Neuronal stem cell (in vitro differentiated cells): ENCODE results near the gene SLC16A9.

ENCODE experiments used
- DNase-seq: peaks from one replicate; pipeline ENCODE4 v3.0.0-alpha.2; 2013; ENCODE audit warnings: low spot score
- H2AFZ ChIP-seq: one replicate; pipeline ENCODE4 v1.6.1; 2013; ENCODE audit warnings: mild to moderate bottlenecking, low read length, inconsistent platforms
- H2AK5ac ChIP-seq: 2 replicates; pipeline ENCODE4 v1.6.1; 2013; ENCODE audit warnings: low read depth, mild to moderate bottlenecking, inconsistent platforms, low read length, moderate library complexity, mixed read lengths
- H2BK120ac ChIP-seq: 2 replicates; pipeline ENCODE4 v1.6.1; 2013; ENCODE audit warnings: low read depth, mild to moderate bottlenecking, inconsistent platforms, low read length, moderate library complexity, mixed read lengths
- H2BK12ac ChIP-seq: one replicate; pipeline ENCODE4 v1.6.1; 2013; ENCODE audit warnings: low read length, inconsistent platforms
- H2BK15ac ChIP-seq: 2 replicates; pipeline ENCODE4 v1.6.1; 2013; ENCODE audit warnings: mild to moderate bottlenecking, low read length, inconsistent platforms, mixed read lengths
- H2BK5ac ChIP-seq: one replicate; pipeline ENCODE4 v1.6.1; 2013; ENCODE audit warnings: inconsistent platforms, mild to moderate bottlenecking, low read length, moderate library complexity
- H3K14ac ChIP-seq: one replicate; pipeline ENCODE4 v1.6.1; 2013; ENCODE audit warnings: low read length, inconsistent platforms
- H3K18ac ChIP-seq: 2 replicates; pipeline ENCODE4 v1.6.1; 2013; ENCODE audit warnings: low read length, inconsistent platforms
- H3K23ac ChIP-seq: 2 replicates; pipeline ENCODE4 v1.6.1; 2013; ENCODE audit warnings: low read depth, mild to moderate bottlenecking, mixed read lengths, low read length, inconsistent platforms; ENCODE audit not compliant: poor library complexity
- H3K27ac ChIP-seq: replicated peaks from 3 replicates; pipeline ENCODE4 v1.5.1; 2013; ENCODE audit warnings: low read length, inconsistent platforms
- H3K27me3 ChIP-seq, 3 experiments: 2 replicates each; pipeline ENCODE4 v1.6.1; 2013; ENCODE audit warnings: low read length in 3 of 3, mild to moderate bottlenecking in 2 of 3, inconsistent platforms in 1 of 3, low read depth in 1 of 3, mixed read lengths in 1 of 3, moderate library complexity in 1 of 3; ENCODE audit not compliant: control insufficient read depth in 3 of 3, insufficient read depth in 3 of 3
- H3K36me3 ChIP-seq, 2 donors: replicated peaks in 1 of 2; 2 replicates each; pipeline ENCODE4 v1.6.1; 2013; ENCODE audit warnings: low read length in 2 of 2; ENCODE audit not compliant: control insufficient read depth in 2 of 2, insufficient read depth in 2 of 2
- H3K4ac ChIP-seq: 2 replicates; pipeline ENCODE4 v1.6.1; 2013; ENCODE audit warnings: inconsistent platforms, mild to moderate bottlenecking, low read length, moderate library complexity
- H3K4me1 ChIP-seq, 2 donors: 1 replicate in 1 of 2; 2 replicates in 1 of 2; pipeline ENCODE4 v1.6.1; 2013; ENCODE audit warnings: low read length in 2 of 2, low read depth in 1 of 2; ENCODE audit not compliant: control insufficient read depth in 2 of 2, insufficient read depth in 1 of 2
- H3K4me2 ChIP-seq: one replicate; pipeline ENCODE4 v1.6.1; 2013; ENCODE audit warnings: mild to moderate bottlenecking, low read length, inconsistent platforms; ENCODE audit not compliant: insufficient read depth, poor library complexity, severe bottlenecking
- H3K4me3 ChIP-seq, 2 donors: 2 replicates each; pipeline ENCODE4 v1.5.1; 2013; ENCODE audit warnings: low read length in 2 of 2, mild to moderate bottlenecking in 2 of 2, inconsistent platforms in 1 of 2, moderate library complexity in 1 of 2
- H3K79me1 ChIP-seq: one replicate; pipeline ENCODE4 v1.6.1; 2013; ENCODE audit warnings: low read depth, mild to moderate bottlenecking, inconsistent platforms, low read length, moderate library complexity
- H3K9ac ChIP-seq: one replicate; pipeline ENCODE4 v1.6.1; 2013; ENCODE audit warnings: mild to moderate bottlenecking, low read depth, low read length, inconsistent platforms; ENCODE audit not compliant: poor library complexity
- H3K9me3 ChIP-seq, 2 donors: replicated peaks in 1 of 2; 2 replicates each; pipeline versions ENCODE3 to v1.6.1; 2013; ENCODE audit warnings: low read length in 2 of 2, mild to moderate bottlenecking in 2 of 2, inconsistent platforms in 1 of 2, low read depth in 1 of 2, mixed read lengths in 1 of 2, moderate library complexity in 1 of 2; ENCODE audit not compliant: control insufficient read depth in 2 of 2, insufficient read depth in 1 of 2
- H4K8ac ChIP-seq: one replicate; pipeline ENCODE4 v1.6.1; 2013; ENCODE audit warnings: low read depth, mild to moderate bottlenecking, inconsistent platforms, low read length, moderate library complexity
- H4K91ac ChIP-seq: one replicate; pipeline ENCODE4 v1.6.1; 2013; ENCODE audit warnings: low read length, low read depth, mild to moderate bottlenecking, inconsistent platforms; ENCODE audit not compliant: poor library complexity
- WGBS, 2 donors: extraction: QIAGEN DNeasy Blood & Tissue Kit; methylation state at CpG; one replicate each; pipeline ENCODE4 v1.1.7; 2013; ENCODE audit warnings: missing lambda C conversion rate in 2 of 2, mixed read lengths in 1 of 2; ENCODE audit not compliant: insufficient read length in 2 of 2, insufficient replicate concordance in 1 of 2; ENCODE audit errors: extremely low coverage in 2 of 2; 5-methylcytosine and 5-hydroxymethylcytosine counted together

SLC16A9 gene

GRCh38 chr10:59631237-59631636 lies 78.4 kb downstream of the SLC16A9 start:
- H2AK5ac ChIP-seq: no peak overlapping the region
- no peak overlapping the region for H3K4me3 ChIP-seq
- no peak overlapping the region for H3K4ac ChIP-seq
- H3K4me2 ChIP-seq: no peak overlapping the region
- no peak overlapping the region for H3K27ac ChIP-seq
- no peak overlapping the region for H2AFZ ChIP-seq
- H3K9me3 ChIP-seq: no peaks in the 10 kb centered on the region
- H2BK15ac ChIP-seq: no peak overlapping the region
- H3K4me1 ChIP-seq: peaks cover 2 to 10% of the 10 kb centered on the region in 2 donors
- no peak overlapping the region for H2BK5ac ChIP-seq
- no peaks in the 10 kb centered on the region for H3K36me3 ChIP-seq
- H3K18ac ChIP-seq: no peak overlapping the region
- H4K8ac ChIP-seq: no peak overlapping the region
- H4K91ac ChIP-seq: no peak overlapping the region
- H3K9ac ChIP-seq: no peak overlapping the region
- H3K27me3 ChIP-seq: no peaks in the 10 kb centered on the region
- no peak overlapping the region for H3K23ac ChIP-seq
- H2BK120ac ChIP-seq: no peak overlapping the region
- no peaks in the 10 kb centered on the region for H3K79me1 ChIP-seq
- no peak for DNase-seq
- H3K14ac ChIP-seq: no peak overlapping the region
- no peak overlapping the region for H2BK12ac ChIP-seq

- H3K14ac ChIP-seq: no peak overlapping the region
- H4K8ac ChIP-seq: no peak overlapping the region
- no peak overlapping the region for H2AFZ ChIP-seq
- H2AK5ac ChIP-seq: no peak overlapping the region
- H4K91ac ChIP-seq: no peak overlapping the region
- no peak overlapping the region for H3K4me3 ChIP-seq
- no peaks in the 10 kb centered on the region for H3K36me3 ChIP-seq
- no peak overlapping the region for H2BK120ac ChIP-seq
- H3K79me1 ChIP-seq: no peaks in the 10 kb centered on the region
- no peak overlapping the region for H3K23ac ChIP-seq
- no peaks in the 10 kb centered on the region for H3K9me3 ChIP-seq
- no peak overlapping the region for H2BK12ac ChIP-seq
- WGBS, 2 donors: no CpG with 5 or more reads among the region's 4 CpGs
- no peak overlapping the region for H3K4me2 ChIP-seq
- no peak overlapping the region for H2BK15ac ChIP-seq
- no peak overlapping the region for H2BK5ac ChIP-seq
- no peak for DNase-seq
- H3K4ac ChIP-seq: no peak overlapping the region
- H3K9ac ChIP-seq: no peak overlapping the region
- no peak overlapping the region for H3K18ac ChIP-seq
- H3K4me1 ChIP-seq: peaks cover 4 to 8% of the 10 kb centered on the region in 2 donors
- H3K27me3 ChIP-seq: no peaks in the 10 kb centered on the region
- no peak overlapping the region for H3K27ac ChIP-seq
These were observed 80.7 kb downstream of the SLC16A9 start for GRCh38 chr10:59628965-59629364.

GRCh38 chr10:59628456-59628855 lies 81.2 kb downstream of the SLC16A9 start:
- Histone ChIP-seq H3K18ac (no peak overlapping the region), H3K36me3 (no peaks in the 10 kb centered on the region), H2BK15ac (no peak overlapping the region), H4K8ac (no peak overlapping the region), H3K4ac (no peak overlapping the region), H3K4me3 (no peak overlapping the region), H2BK120ac (no peak overlapping the region), H3K9ac (no peak overlapping the region), H3K9me3 (no peaks in the 10 kb centered on the region), H3K27me3 (no peaks in the 10 kb centered on the region), H2AK5ac (no peak overlapping the region), H2BK12ac (no peak overlapping the region), H3K23ac (no peak overlapping the region), H3K27ac (no peak overlapping the region), H3K14ac (no peak overlapping the region), H2AFZ (no peak overlapping the region), H2BK5ac (no peak overlapping the region), H3K79me1 (no peaks in the 10 kb centered on the region), H3K4me1 (peaks cover 4 to 8% of the 10 kb centered on the region in 2 donors), H3K4me2 (no peak overlapping the region), H4K91ac (no peak overlapping the region)
- DNase-seq: no peak
- WGBS, 2 donors: no CpG with 5 or more reads among the region's 6 CpGs

GRCh38 chr10:59627366-59628018 lies 82.2 kb downstream of the SLC16A9 start:
- peaks cover 4 to 8% of the 10 kb centered on the region in 2 donors for H3K4me1 ChIP-seq
- H3K4me2 ChIP-seq: no peak overlapping the region
- WGBS, 2 donors: no CpG with 5 or more reads among the region's 4 CpGs
- no peak overlapping the region for H3K18ac ChIP-seq
- H4K8ac ChIP-seq: no peak overlapping the region
- H3K4me3 ChIP-seq: no peak overlapping the region
- H3K27me3 ChIP-seq: no peaks in the 10 kb centered on the region
- H2BK12ac ChIP-seq: no peak overlapping the region
- no peaks in the 10 kb centered on the region for H3K36me3 ChIP-seq
- no peak overlapping the region for H3K14ac ChIP-seq
- no peak overlapping the region for H2AK5ac ChIP-seq
- no peaks in the 10 kb centered on the region for H3K79me1 ChIP-seq
- no peaks in the 10 kb centered on the region for H3K9me3 ChIP-seq
- no peak overlapping the region for H2BK15ac ChIP-seq
- DNase-seq: no peak
- no peak overlapping the region for H2BK5ac ChIP-seq
- no peak overlapping the region for H3K27ac ChIP-seq
- no peak overlapping the region for H2AFZ ChIP-seq
- no peak overlapping the region for H3K23ac ChIP-seq
- H3K9ac ChIP-seq: no peak overlapping the region
- H4K91ac ChIP-seq: no peak overlapping the region
- H2BK120ac ChIP-seq: no peak overlapping the region
- no peak overlapping the region for H3K4ac ChIP-seq
